GM18499 (cell line): ENCODE results near the gene SECTM1.
"Not testable (repeated sequence)": the region's sequence is repeated elsewhere in the genome, so short reads cannot be mapped to it uniquely, and the experiment has no call there.

Experiments used
- ATAC-seq: cut with Tn5 transposase; IDR thresholded peaks from one replicate; pipeline ENCODE4 v1.9.1; 2021; ENCODE audit warnings: moderate number of reproducible peaks; ENCODE audit not compliant: insufficient read depth, unreplicated experiment

The SECTM1 gene

GRCh38 chr17:82333279-82334171, at the start of gene SECTM1:
Gene SECTM1 (minus strand): TSS chr17:82333766. CDS start chr17:82327240, 6,526 bp downstream.
- no peak for ATAC-seq

GRCh38 chr17:82382933-82383255, 49.3 kb upstream of the SECTM1 start:
- ATAC-seq: no peak

GRCh38 chr17:82382220-82382932, 48.8 kb upstream of the SECTM1 start:
- ATAC-seq: not testable (repeated sequence)

- ATAC-seq: not testable (repeated sequence)
These were observed 48.1 kb upstream of the SECTM1 start for GRCh38 chr17:82381703-82382009.

- ATAC-seq: no peak
These were observed 47.5 kb upstream of the SECTM1 start for GRCh38 chr17:82380860-82381702.

GRCh38 chr17:82378741-82379021, 45.1 kb upstream of the SECTM1 start:
- no peak for ATAC-seq

GRCh38 chr17:82377924-82378740, 44.6 kb upstream of the SECTM1 start:
- ATAC-seq: no peak

GRCh38 chr17:82377294-82377693, 43.7 kb upstream of the SECTM1 start:
- not testable (repeated sequence) for ATAC-seq

- no peak for ATAC-seq
These were observed 42.6 kb upstream of the SECTM1 start for GRCh38 chr17:82376042-82376730.

GRCh38 chr17:82375359-82376041, 41.9 kb upstream of the SECTM1 start:
- ATAC-seq: no peak

- ATAC-seq: no peak
These were observed 41.2 kb upstream of the SECTM1 start for GRCh38 chr17:82374626-82375331.

- no peak for ATAC-seq
These were observed 40.4 kb upstream of the SECTM1 start for GRCh38 chr17:82373731-82374625.

- ATAC-seq: not testable (repeated sequence)
These were observed 39.5 kb upstream of the SECTM1 start for GRCh38 chr17:82373072-82373452.

GRCh38 chr17:82372249-82373071, 38.9 kb upstream of the SECTM1 start:
- ATAC-seq: no peak

GRCh38 chr17:82371333-82372248, 38.0 kb upstream of the SECTM1 start, which contains the start of gene UTS2R:
Gene UTS2R (plus strand): TSS chr17:82371765. CDS start chr17:82374325, 2,560 bp downstream.
- no peak for ATAC-seq
